ENCODE results near the gene RAD51B. TPM values are rescaled to one million over a fixed set of nuclear protein-coding genes. Genes with fewer than 3 reads are reported as not detected.

RAD51B gene
- total RNA-seq, 1 experiment from 2014 or later = 8.5 TPM

DNA sequence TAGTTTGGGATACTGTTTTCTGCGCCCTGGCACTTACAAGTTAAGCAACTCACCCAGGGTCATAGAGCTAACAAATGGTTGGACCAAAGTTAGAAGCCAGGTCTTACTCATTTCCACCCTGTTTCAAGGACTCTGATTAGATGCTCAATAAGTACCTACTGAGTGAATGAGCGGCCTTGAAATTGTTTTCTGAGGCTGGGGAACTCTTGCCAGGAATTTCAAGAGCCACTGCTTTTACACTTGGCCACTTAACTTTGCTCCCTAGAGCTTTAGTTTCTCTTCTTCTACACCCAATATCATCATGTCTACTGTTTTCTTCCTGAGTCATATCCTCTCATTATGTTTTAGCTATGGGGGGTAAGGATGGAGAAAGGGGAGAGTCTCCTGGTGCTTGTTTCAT, 541.7 kb downstream of the RAD51B start:
- TF ChIP-seq SIN3A (IDR thresholded peaks at IDR 0.05; ENCODE audit: borderline replicate concordance, insufficient read depth, low read depth, low read length) (no peak), TCF7L2 (IDR thresholded peaks at IDR 0.05; ENCODE audit: low read depth, low read length) (no peak), POLR2AphosphoS5 (IDR thresholded peaks at IDR 0.05; ENCODE audit: low read depth, low read length) (no peak)
- TF ChIP-seq, protein P1, sequence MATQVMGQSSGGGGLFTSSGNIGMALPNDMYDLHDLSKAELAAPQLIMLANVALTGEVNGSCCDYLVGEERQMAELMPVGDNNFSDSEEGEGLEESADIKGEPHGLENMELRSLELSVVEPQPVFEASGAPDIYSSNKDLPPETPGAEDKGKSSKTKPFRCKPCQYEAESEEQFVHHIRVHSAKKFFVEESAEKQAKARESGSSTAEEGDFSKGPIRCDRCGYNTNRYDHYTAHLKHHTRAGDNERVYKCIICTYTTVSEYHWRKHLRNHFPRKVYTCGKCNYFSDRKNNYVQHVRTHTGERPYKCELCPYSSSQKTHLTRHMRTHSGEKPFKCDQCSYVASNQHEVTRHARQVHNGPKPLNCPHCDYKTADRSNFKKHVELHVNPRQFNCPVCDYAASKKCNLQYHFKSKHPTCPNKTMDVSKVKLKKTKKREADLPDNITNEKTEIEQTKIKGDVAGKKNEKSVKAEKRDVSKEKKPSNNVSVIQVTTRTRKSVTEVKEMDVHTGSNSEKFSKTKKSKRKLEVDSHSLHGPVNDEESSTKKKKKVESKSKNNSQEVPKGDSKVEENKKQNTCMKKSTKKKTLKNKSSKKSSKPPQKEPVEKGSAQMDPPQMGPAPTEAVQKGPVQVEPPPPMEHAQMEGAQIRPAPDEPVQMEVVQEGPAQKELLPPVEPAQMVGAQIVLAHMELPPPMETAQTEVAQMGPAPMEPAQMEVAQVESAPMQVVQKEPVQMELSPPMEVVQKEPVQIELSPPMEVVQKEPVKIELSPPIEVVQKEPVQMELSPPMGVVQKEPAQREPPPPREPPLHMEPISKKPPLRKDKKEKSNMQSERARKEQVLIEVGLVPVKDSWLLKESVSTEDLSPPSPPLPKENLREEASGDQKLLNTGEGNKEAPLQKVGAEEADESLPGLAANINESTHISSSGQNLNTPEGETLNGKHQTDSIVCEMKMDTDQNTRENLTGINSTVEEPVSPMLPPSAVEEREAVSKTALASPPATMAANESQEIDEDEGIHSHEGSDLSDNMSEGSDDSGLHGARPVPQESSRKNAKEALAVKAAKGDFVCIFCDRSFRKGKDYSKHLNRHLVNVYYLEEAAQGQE (IDR thresholded peaks at IDR 0.05; ENCODE audit: insufficient read depth in 1 of 2, low read depth in 2 of 2, low read length in 1 of 2) = no peak
- TF ChIP-seq, protein P2, sequence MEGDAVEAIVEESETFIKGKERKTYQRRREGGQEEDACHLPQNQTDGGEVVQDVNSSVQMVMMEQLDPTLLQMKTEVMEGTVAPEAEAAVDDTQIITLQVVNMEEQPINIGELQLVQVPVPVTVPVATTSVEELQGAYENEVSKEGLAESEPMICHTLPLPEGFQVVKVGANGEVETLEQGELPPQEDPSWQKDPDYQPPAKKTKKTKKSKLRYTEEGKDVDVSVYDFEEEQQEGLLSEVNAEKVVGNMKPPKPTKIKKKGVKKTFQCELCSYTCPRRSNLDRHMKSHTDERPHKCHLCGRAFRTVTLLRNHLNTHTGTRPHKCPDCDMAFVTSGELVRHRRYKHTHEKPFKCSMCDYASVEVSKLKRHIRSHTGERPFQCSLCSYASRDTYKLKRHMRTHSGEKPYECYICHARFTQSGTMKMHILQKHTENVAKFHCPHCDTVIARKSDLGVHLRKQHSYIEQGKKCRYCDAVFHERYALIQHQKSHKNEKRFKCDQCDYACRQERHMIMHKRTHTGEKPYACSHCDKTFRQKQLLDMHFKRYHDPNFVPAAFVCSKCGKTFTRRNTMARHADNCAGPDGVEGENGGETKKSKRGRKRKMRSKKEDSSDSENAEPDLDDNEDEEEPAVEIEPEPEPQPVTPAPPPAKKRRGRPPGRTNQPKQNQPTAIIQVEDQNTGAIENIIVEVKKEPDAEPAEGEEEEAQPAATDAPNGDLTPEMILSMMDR (IDR thresholded peaks at IDR 0.05) = no peak
- POLR2A ChIA-PET = no interaction called here
- intact Hi-C loops (cut with micrococcal nuclease; ENCODE audit: unreplicated experiment) = no loop called here
- Histone ChIP-seq H3K9me3 (ENCODE audit: control insufficient read depth, insufficient read depth, low read depth, low read length) (no peaks in the 10 kb centered on the region), H3K36me3 (ENCODE audit: control insufficient read depth, insufficient read depth, low read length) (no peaks in the 10 kb centered on the region), H3K4me1 (ENCODE audit: control insufficient read depth, insufficient read depth, low read length) (no peaks in the 10 kb centered on the region; the same call in none of the 2 replicates), H3K4me3 (ENCODE audit: low read depth in 2 of 2, low read length in 2 of 2) (no peak overlapping the region), H3K27me3 (ENCODE audit: control insufficient read depth, insufficient read depth, low read length) (no peaks in the 10 kb centered on the region), H3K27ac (ENCODE audit: low read length) (peak overlapping the region; percentile 29; the same call in 1 of the 2 replicates)
- BruUV-seq (replicated peaks) = no TSS peak
- no peak for DNase-seq (ENCODE audit: low read depth, low spot score)
- in situ Hi-C loops (cut with HindIII; ENCODE audit: low pct_unique_long_range_greater_than_20kb, low sequenced_read_pairs) = no loop called here
- ATAC-seq = no peak
- CTCF ChIA-PET = no interaction called here

DNA sequence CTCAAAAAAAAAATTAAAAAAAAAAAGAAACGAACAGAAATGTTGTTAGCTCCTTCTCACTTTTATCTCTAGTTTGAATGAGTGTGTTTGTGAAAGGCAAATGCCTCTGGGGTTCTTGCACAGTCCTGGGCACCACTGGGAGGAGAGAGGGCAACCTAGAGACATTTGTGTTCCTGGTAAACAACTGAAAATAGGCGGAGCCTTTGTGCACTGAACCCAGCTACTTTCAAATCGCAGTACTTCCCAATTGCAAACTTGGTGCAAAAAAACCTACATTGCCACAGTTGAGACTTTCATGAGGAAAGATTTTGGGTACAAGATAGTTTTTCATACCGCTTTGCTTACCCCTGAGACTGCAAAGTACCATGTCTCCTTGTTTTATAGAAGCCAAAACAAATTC, 543.3 kb downstream of the RAD51B start:
- Histone ChIP-seq H3K36me3 (ENCODE audit: control insufficient read depth, insufficient read depth, low read length) (no peaks in the 10 kb centered on the region), H3K4me3 (ENCODE audit: low read depth in 2 of 2, low read length in 2 of 2) (no peak overlapping the region), H3K27ac (ENCODE audit: low read length) (no peak overlapping the region), H3K4me1 (ENCODE audit: control insufficient read depth, insufficient read depth, low read length) (no peaks in the 10 kb centered on the region; the same call in none of the 2 replicates), H3K9me3 (ENCODE audit: control insufficient read depth, insufficient read depth, low read depth, low read length) (no peaks in the 10 kb centered on the region), H3K27me3 (ENCODE audit: control insufficient read depth, insufficient read depth, low read length) (no peaks in the 10 kb centered on the region)
- DNase-seq (ENCODE audit: low read depth, low spot score) = no peak
- in situ Hi-C loops (cut with HindIII; ENCODE audit: low pct_unique_long_range_greater_than_20kb, low sequenced_read_pairs) (no loop called here), intact Hi-C loops (cut with micrococcal nuclease; ENCODE audit: unreplicated experiment) (no loop called here)
- no peak for TF ChIP-seq SIN3A (IDR thresholded peaks at IDR 0.05; ENCODE audit: borderline replicate concordance, insufficient read depth, low read depth, low read length)
- TF ChIP-seq POLR2AphosphoS5 (IDR thresholded peaks at IDR 0.05; ENCODE audit: low read depth, low read length) = no peak
- no peak for TF ChIP-seq TCF7L2 (IDR thresholded peaks at IDR 0.05; ENCODE audit: low read depth, low read length)
- TF ChIP-seq, protein P1 (IDR thresholded peaks at IDR 0.05; ENCODE audit: insufficient read depth in 1 of 2, low read depth in 2 of 2, low read length in 1 of 2) = no peak
- TF ChIP-seq, protein P2 (IDR thresholded peaks at IDR 0.05) = no peak
- ChIA-PET CTCF (no interaction called here), POLR2A (no interaction called here)
- no peak for ATAC-seq
- no TSS peak for BruUV-seq (replicated peaks)
